GM19463 (cell line): Measurements from ENCODE around the gene KRT82.

Experiments used
- ATAC-seq: cut with Tn5 transposase; IDR thresholded peaks from one replicate; pipeline ENCODE4 v1.9.1; 2021; ENCODE audit warnings: mild to moderate bottlenecking, moderate library complexity; ENCODE audit not compliant: unreplicated experiment

The KRT82 gene

DNA sequence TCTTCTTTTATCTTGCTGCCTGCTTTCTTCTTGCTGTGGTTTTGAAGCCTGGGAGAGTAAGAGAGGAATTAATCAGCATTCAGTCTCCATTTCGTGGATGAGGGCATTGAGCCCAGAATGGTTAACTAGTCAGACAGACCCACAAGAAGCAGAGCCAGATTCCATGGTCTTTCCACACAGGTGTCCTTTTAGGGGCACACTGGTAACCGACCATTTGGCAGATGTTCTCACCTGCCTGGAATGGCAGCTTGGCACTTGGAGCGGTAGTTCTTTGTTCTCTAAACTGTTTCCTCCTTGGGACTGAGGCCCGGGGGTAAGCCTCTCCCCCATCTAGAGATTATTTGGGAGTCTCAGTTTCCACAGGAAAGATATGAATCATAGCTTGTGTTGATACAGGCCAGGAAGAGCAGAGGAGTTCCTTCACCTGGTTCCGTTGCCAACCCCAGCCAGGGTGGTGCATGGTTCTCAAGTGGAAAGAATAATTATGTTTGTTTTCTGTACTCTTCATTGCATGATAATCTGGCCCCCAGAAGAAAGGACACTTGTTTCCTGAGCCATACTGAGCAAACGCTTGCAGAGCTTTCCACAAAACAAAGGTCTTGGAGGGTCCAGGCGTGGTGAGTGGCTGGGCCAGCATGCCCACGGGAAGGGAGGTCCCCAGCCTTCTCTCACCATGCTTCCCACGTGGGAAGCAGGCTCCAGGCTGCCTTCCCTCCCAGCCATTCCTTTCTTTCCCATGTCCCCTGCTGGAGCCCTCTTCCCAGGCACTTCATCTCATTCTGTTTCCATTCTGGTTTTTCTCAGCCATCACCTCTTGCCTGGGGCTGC, 30.1 kb upstream of the KRT82 start:
- ATAC-seq: no peak

DNA sequence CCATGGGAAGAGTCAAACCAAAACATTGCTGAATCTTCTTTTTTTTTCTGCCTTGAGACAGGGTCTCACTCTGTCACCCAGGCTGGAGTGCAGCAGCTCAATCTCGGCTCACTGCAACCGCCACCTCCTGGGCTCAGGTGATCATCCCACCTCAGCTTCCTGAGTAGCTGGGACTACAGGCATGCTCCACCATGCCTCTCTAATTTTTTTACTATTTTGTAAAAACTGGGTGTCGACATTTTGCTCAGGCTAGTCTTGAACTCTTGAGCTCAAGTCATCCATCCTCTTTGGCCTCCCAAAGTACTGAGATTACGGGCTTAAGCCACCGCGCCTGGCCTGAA, 29.5 kb upstream of the KRT82 start:
- ATAC-seq: no peak

DNA sequence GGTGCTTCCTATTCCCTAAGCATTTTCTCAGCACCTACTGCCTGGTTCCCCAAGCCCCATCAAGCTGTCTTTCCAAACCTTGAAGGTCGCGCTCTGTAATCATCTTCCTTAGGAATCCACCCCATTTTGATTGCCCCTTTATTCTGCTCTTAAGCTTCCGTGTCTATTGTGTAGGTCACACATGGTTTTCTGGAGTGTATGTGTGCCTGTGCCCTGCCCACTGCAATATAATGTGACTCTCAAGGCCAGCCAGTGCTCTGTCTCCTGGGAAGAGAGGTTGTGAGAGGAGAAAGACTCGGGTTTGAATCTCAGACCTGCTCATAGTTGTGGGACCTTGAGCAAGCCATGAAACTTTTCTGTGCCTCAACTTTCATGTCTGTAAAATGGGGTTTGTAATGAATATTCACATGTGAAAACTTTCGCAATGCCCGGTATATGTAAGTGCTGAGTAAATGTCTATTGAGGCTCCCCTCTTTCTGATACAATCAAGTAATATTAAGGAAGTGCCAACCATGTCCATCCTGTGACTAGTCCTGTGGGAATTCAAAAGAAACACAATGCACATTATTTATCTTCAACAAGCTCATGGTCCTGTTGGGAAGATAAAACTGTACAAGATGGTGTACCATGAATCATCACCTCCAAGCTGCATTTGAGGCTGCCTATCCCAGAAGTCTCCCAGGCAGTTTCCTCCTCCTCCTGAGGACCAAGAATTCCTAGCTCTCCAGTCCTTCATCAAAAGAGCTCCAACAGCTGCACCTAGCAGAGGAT, 28.8 kb upstream of the KRT82 start:
- ATAC-seq: no peak

DNA sequence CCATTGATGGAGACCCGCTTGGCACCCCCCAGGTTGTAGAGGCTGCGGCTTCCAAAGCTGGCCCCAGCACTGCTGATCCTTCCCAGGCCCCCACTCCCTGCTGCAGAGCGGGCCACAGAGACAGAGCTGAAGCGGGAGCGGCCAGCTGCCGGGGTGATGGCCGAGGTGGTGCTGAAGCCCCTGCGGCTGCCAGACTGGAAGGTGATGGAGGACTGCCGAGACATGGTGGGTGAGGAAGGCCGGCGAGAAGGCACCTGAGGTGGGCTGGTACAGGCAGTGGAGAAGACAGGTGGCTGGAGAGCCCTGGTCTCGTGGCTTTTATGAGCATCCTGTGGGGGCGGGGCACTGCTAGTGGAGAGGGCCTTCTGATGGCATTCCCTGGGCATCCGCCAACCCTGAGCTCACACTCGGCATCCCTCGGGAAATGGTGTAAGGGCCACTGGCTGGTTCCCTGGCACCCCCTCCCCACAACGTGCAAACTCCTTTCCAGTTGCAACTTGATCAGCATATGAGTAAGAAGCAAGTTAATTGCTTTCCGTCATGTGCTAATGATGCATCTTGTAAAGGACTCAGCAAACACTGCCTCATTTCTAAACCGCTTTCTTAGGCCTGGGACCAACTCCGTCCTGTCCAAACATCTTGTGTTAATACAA, 28.1 kb upstream of the KRT82 start, which contains the start of gene KRT75:
Gene KRT75, minus strand, starts transcription at position 291 of the 653 bp plus-strand sequence. Its CDS starts 67 bp downstream, at position 224.
- no peak for ATAC-seq

DNA sequence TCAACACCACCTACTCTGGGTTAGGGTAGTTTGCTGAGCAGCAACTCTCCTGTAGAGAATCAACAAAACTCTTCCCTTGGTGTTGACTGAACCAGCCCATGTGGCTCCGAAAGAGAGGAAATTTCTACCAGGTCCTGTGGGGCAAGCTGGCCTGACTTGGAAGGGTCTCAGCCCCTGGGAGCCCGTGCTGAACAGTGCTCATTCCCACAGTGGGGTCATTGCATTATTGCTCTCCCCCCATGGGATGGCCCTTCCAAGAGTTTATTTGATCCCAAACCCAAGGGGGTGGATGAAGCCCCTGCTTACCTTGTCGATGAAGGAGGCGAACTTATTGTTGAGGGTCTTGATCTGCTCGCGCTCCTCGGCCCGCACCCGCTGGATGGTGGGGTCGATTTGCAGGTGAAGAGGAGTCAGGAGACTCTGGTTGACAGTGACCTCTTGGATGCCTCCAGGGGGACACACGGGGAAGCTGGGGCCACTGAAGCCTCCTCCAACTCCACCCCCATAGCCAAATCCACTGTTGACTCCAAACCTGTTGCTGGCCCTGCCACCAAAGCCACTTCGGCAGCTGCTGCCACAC, 27.5 kb upstream of the KRT82 start:
- ATAC-seq: no peak

DNA sequence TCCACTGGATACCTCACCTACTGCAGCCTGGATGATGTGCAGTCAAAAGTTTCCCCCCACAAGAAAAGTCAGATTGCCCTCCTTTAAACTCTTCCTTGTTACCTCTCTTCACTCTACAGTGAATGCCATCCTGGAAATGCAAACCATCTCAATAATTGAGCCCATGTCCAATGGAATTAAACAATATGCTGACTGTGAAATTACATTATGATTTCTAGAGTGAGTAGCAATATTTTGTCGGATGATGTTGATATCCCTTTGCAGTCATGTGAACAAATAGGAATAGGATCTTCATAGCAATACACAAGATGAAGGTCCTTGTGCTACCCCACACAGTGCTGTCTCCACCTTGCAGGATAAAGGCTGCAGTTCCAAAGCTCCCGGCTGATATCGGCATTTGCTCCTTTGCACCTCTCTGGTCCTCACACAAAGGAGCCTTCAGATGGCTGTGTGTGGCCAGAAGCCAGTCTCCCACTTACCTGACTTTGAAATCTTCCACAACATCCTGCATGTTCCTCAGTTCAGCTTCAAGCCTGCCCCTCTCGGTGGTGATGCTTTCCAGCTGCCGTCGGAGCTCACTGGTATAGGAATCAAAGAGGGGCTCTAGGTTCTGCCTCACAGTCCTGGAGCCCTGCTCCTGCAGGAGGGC, 26.5 kb upstream of the KRT82 start:
- ATAC-seq: no peak

DNA sequence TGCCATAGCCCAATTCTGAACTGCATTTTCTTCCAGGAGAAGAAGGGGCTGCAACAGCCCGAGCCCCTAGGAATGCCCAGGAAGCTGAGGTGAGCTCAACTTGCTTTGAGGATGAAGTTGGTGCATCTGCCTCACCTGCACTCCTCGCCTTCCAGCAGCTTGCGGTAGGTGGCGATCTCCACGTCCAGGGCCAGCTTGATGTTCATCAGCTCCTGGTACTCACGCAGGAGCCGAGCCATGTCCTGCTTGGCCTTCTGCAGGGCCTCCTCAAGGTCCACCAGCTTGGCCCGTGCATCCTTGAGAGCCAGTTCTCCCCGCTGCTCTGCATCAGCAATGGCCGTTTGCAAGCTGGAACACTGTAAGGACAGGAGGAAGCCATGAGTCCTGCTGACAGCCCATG, 22.0 kb upstream of the KRT82 start:
- ATAC-seq: no peak

DNA sequence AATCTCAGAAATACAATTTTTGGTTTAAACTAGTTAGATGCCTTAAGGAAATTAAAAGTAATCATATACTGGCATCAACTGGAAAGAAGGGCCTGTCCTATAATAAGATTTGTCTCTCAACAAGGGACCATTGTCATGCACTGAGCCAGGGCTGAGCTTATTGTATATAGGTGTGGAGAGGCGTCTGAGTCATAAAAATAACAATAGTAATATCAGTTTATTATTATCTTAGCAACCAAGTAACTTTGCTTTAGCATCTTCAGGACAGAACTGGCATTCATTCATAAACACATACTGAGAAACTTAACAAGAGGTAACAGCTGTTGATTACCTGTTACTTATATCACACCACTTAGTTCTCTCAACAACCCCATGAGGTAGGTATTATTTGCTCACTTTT, 20.9 kb upstream of the KRT82 start:
- no peak for ATAC-seq

DNA sequence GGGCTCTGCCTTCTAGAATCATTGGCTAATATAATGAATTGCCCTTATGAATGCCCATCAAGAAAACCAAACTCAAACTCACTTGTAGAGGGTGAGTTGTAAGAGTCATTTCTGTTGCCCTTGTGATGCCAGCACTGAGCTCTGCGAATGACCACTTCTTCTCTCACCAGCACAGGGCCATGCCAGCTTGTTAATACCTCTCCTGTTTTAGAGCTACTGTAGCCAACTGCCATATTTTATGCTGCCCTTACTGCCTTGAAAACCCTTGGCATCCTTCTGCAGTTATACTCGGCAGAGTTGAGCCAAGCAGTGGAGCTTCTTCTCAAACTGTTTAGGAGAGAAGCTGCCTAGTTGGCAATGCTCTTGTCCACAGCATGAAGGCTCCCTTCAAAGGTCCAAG, 19.9 kb upstream of the KRT82 start:
- ATAC-seq: no peak

DNA sequence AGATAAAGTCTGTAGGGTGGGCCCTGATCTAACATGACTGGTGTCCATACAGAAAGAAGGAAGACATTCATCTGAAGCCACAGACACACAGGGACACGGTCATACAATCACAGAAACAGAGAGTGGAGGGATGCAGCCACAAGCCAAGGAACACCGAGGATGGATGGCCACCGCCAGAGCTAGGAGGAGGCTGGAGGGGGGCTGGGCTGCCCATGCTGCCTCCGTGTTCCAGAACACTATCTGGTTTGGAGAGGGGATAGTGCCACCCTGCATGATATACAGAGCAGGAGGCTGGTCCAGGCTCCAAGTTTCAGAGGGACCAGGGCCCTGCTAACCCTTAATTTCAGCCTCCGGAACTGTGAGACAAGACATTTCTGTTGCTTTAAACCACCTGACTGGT, 19.3 kb upstream of the KRT82 start:
- no peak for ATAC-seq

DNA sequence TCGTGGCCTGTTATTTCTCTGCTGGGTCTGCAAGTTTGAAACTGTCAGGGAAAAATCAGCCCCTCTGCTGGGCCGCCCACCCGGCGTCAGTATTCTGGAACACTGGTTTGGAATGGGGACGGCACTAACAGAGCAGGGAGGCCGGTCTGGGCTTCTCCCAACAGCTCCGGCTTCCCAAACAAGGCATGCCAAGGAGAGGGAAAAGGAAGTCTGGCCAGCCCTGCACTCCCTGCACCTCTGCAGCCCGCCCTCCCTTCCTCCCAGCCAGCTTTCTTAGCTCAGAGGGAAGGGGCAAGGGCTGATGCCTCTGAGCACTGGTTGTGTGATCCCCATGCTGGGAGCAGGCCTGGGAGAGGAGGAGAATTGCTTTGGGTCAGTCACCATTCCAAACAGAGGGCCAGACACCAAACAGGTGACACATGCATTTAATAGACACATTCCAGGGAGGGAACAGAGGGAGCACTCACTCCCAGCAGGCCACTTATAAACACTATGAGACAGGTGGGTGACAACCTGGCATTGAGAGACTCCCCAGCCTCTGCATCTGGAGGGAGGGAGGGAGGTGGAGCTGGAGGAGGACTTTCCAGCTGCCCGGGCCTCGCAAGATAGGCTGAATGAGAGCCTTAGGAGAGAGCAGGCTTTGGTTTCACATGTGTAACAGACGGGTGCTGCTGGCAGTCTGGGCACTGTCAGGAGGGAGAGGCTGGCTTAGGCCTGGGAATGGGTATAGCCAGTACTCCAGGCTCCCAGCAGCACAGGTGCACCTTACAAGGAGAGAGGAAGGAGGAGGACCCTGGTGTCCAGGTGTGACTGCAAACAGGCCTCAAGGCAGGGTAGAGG, 17.7 kb upstream of the KRT82 start:
- no peak for ATAC-seq

DNA sequence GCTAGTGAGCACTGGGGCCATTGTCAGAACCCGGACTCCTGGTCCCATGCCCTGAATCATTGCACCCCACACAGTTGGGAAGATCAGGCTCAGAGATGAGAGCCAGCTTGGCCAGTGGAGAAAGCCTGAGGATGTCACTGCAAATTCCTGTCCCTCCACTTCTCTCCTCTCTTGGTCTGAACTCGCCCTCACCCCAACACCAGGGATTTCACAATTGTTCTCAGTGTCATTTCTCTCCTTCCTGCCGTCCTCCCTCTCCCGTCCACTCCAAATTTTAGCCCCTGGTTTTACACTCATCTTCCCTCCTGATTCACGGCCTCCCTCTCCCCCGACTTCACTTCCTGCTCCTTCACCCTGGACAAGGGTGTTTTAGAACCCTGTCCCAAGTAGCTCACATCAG, 16.9 kb upstream of the KRT82 start:
- ATAC-seq: no peak

DNA sequence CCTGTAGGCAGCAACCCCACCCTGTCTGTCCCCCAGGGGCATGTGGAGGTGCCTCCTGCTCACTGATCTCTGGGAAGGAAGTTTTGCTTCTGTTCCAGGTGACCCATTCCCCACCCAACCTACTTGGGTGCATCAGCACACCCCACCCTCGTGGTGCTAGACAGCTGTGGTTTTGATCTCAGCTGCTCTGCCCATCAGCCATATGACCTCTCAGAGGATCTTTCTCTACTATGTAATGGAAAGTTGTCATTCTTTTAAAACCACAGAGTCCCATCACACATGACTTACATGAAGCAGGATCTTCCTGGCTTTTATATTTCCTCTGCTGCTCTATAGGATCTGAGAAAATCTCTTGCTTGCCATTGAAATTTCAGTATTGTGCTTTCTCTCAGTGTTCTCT, 13.5 kb upstream of the KRT82 start:
- ATAC-seq: no peak

DNA sequence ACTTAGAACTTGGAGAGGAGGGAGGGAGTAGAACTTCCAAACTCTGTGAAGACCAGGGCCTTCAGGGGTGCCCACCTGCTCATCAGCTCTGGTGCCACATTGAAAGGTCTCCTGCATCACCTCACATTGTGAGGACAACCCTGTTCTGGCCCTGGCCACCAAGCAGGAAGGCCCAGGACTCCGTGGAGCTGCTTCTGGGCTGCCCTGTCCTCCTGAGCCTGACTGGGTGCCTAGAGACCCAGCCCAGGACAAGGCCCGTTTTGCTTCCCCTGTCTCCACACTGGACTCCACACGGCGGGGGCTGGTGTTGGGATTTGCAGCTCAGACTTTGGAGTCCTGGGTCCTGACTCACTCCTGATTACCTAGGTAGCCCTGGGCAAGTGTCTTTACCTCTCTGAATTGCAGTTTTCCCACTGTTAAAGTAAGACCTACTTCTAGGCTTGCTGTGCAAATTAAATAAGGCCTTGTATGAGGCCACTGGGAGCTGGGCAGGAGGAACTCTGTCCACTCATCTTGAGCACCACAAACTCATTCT, 12.5 kb upstream of the KRT82 start:
- ATAC-seq: no peak

DNA sequence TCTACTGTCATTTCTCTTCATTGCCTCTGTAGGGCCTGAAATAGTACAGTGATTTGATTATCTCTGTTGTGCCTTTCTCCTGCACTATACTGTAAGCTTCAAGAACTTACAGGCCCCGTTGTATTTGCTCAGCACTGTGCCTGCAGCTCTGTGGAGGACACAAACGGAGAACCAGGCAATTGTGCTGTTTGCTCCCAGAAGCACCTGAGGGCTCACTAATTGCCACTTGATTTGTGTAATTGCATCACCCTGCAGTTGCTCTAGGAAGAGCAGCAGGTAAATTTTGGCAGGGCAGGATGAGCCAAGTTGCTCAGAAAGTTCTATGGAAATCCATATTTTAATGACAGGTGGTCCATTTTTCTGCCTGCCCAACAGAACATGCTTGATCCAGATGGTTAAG, 11.6 kb upstream of the KRT82 start:
- no peak for ATAC-seq

DNA sequence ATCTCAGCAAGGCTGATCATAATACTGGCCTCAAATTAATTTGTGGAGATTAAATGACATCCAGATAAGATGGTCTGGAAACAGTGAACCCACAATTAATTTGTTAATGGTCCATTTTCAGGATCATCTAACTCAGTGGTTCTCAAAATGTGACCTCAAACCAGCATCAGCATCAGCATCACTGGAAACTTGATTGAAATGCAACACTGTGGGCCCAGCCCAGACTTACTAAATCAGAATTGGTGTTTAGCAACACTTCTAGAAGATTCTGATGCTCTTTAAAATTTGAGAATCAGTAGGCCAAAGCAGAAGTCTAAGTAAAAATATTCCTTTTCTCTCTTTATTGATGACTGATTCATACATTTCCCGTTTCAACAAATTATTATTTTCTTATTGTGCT, 10.7 kb upstream of the KRT82 start:
- ATAC-seq: no peak

DNA sequence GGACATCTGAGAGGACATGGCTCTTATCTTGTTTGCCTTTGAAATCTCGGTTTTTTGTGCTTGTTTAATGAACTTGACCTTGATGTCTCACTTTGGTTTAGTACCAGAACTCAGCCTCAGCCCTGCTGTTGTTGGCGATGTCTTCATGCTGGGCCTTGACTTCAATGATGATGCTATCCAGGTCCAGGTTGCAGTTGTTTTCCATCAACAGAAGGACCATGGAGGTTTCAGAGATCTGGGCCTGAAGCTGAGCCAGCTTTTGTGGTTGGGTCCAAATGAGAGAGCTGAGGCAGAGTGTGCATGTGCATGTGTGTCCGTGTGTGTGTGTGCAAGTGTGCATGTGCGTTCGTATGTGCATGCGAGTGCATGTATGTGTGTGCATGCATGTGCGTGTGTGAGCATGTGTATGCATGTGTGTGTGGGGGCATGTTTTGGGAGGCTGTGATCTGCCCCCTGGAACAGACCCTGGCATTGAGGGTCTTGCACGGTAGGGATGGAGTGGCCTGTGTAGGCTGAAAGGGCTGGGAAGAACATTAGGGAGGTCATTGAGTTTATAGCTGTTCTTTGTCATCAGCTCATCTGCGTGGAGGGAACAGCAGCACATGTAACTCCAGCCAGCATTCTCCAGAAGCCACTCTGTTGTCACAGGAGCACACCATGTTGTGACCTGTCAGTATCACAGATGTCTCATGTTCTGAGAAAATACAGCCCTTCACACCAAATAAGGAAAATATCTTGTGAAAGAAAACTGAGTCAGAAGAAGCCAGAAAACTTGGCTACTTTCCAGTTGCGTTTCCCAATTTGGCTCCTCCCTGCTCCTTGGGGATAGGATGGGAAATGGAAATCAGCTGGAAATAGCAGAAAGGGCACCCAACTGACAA, 10.0 kb upstream of the KRT82 start:
- no peak for ATAC-seq

DNA sequence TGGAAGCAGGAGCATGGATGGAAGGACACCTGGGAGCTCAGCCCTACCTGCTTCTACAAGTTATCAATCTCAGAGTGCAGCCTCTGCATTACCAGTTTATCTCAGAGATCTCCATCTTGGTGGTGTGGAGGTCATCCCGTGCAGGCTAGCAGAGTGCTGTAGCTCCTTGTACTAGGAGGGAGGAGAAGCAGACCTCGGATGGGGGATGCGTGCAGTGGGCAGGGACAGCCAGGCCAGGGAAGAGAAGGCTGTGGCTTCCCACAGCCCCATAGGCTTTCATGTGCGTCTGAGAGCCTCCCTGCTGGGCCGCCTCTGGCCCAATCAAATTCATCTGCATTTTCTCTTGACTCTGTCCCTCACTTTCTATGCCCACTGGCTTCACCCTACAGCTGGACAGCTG, 8.8 kb upstream of the KRT82 start:
- ATAC-seq: no peak

DNA sequence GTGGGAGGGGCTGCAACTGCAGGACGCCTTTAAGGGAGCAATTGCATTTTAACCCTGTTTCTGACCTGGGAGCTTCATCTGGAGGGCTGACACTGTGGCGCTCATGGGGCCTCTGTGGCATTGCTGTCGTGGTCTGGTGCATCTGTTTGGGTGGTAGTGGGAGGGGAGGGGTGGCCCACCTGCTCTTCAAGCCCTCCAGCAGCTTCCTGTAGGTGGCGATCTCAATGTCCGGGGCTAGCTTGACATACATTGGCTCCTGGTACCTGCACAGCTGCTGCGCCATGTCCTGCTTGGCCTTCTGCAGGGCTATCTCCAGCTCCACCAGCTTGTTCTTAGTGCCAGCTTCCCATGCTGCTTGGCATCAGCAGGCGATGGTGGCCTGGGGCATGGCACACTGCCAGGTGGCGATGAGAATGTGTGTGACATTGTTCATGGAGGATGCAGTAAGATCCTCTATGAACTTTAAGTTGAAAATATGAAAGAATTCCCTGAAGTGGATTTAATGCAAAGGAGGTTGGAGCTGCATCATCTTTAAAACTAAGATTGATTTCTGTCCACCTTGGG, 7.7 kb upstream of the KRT82 start:
- ATAC-seq: no peak
